HUES48 (cell line): Measurements from ENCODE around the gene GRK2.

Source experiments
- H3K27ac ChIP-seq: one replicate; pipeline ENCODE4 v1.7.0; 2013; ENCODE audit warnings: low read depth, low read length, inconsistent platforms
- H3K27me3 ChIP-seq: 2 replicates; pipeline ENCODE4 v1.6.1; 2013; ENCODE audit warnings: mild to moderate bottlenecking, low read length; ENCODE audit not compliant: control insufficient read depth, insufficient read depth
- H3K36me3 ChIP-seq: 2 replicates; pipeline ENCODE4 v1.6.1; 2013; ENCODE audit warnings: low read length; ENCODE audit not compliant: control insufficient read depth, insufficient read depth
- H3K4me1 ChIP-seq: 2 replicates; pipeline ENCODE4 v1.6.1; 2013; ENCODE audit warnings: mild to moderate bottlenecking, low read length; ENCODE audit not compliant: control insufficient read depth, insufficient read depth
- H3K4me3 ChIP-seq: 2 replicates; pipeline ENCODE4 v1.5.1; 2013; ENCODE audit warnings: mild to moderate bottlenecking, low read depth, low read length
- H3K9ac ChIP-seq: 2 replicates; pipeline ENCODE4 v1.6.1; 2013; ENCODE audit warnings: mild to moderate bottlenecking, low read depth, low read length, moderate library complexity
- H3K9me3 ChIP-seq: 2 replicates; pipeline ENCODE4 v1.6.1; 2013; ENCODE audit warnings: low read length; ENCODE audit not compliant: control insufficient read depth, insufficient read depth

GRK2 gene

DNA sequence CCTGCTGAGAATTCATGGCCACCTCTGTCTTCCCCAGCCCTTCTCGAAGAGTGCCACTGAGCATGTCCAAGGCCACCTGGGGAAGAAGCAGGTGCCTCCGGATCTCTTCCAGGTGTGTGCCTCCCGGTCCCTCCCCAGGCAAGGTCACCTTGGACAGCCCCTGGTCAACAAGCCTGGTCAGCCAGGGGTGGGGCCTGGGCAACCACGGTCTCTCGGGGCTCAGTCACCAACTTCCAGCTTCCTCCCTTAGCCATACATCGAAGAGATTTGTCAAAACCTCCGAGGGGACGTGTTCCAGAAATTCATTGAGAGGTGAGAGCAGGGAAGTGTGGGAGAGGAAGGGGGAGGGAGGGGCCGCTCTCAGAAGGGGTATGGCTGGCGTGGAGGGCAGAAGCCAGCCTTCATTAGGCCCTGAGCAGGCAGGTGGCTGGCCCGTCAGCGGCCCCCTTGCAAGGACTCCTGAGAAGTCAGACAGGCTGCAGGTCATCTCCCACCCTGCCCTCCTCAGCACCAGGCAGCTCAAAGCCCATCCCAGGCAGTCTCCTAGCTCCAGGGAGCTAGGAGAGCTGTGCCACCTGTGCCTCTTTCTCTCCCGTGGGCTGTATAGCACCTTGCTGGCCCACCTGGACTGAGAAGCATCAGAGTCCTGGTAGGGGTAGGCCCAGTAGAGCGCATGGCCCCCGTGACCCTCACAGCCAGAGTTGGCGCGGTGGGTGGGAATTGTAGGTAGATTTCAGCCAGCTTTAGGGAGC is 13.5 kb downstream of the GRK2 start:
- no peaks in the 10 kb centered on the region for H3K27me3 ChIP-seq
- H3K4me3 ChIP-seq: no peak overlapping the region
- H3K36me3 ChIP-seq: peaks cover 56% of the 10 kb centered on the region
- no peak overlapping the region for H3K9ac ChIP-seq
- no peaks in the 10 kb centered on the region for H3K9me3 ChIP-seq
- peaks cover 12% of the 10 kb centered on the region for H3K4me1 ChIP-seq
- H3K27ac ChIP-seq: no peak overlapping the region

DNA sequence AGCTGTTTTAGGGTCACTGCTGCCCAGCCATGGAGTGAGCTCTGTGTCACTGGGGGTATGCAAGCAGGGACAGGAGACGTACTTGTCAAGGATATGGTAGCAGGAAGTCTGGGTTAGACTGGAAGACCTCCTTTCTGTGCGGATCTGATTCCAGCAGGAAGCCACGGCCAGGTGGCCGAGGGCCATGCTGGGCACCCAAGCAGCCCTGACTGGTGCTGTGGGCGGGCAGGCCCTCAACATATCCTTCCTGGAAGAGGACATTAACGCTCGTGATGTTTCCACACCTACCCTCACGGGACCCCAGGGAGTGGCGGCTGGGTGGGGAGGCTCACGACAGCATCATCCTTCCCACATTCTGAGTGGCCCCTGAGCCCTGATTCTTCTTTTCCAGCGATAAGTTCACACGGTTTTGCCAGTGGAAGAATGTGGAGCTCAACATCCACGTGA is 14.1 kb downstream of the GRK2 start:
- H3K4me1 ChIP-seq: peaks cover 12% of the 10 kb centered on the region
- H3K9me3 ChIP-seq: no peaks in the 10 kb centered on the region
- no peak overlapping the region for H3K27ac ChIP-seq
- H3K36me3 ChIP-seq: peaks cover 61% of the 10 kb centered on the region
- no peak overlapping the region for H3K4me3 ChIP-seq
- H3K27me3 ChIP-seq: no peaks in the 10 kb centered on the region
- H3K9ac ChIP-seq: no peak overlapping the region

DNA sequence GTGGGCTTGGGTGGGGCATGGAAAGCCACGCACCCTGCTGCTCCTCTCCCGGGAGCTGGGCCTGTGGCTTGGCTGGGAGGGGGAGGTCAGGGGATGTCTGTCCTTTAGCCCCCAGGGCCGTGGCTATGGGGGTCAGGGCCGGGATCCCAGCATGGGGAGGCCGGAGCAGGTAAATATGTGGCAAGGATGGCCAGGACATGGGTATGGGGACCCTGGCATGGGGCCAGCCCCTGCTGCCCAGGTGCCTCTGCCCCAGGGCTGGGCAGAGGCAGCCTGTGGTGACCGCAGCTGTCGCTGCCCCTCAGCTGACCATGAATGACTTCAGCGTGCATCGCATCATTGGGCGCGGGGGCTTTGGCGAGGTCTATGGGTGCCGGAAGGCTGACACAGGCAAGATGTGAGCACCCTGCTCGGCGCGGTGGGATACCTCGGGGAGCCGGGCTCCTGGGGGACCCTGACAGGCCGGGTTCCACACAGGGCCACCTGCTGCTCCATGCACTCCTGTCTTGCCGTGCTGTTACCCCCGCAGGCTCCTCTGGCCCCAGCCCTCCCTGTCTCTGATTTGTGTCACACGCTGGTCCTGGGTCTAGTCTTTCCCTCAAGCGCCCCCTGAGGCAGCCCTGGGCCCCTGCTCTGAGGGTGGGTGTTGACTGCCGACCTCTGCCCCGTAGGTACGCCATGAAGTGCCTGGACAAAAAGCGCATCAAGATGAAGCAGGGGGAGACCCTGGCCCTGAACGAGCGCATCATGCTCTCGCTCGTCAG is 14.7 kb downstream of the GRK2 start:
- Histone ChIP-seq H3K4me1 (peaks cover 12% of the 10 kb centered on the region), H3K27ac (no peak overlapping the region), H3K9ac (no peak overlapping the region), H3K9me3 (no peaks in the 10 kb centered on the region), H3K4me3 (no peak overlapping the region), H3K27me3 (no peaks in the 10 kb centered on the region), H3K36me3 (peaks cover 67% of the 10 kb centered on the region)

DNA sequence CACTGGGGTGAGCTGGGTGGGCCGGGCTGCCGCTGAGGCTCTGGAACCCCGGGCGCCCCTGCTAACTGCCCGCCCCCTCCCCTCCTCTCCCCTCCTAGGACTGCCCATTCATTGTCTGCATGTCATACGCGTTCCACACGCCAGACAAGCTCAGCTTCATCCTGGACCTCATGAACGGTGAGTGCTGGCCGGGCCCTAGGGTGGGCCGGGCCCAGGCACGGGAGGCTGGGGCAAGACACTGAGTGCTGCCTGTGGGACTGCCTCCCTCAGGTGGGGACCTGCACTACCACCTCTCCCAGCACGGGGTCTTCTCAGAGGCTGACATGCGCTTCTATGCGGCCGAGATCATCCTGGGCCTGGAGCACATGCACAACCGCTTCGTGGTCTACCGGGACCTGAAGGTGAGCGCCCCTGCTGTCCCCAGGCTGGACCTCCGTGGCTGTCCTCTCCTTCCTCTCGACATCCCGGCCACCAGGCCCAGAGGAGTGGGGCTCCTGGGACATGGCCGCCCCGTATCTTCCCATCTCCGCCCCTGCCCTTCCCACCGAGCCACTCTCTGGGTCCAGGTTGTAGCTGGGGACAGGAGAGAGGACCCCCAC is 15.4 kb downstream of the GRK2 start:
- no peak overlapping the region for H3K9ac ChIP-seq
- peaks cover 10% of the 10 kb centered on the region for H3K4me1 ChIP-seq
- peaks cover 71% of the 10 kb centered on the region for H3K36me3 ChIP-seq
- no peak overlapping the region for H3K4me3 ChIP-seq
- H3K27ac ChIP-seq: no peak overlapping the region
- no peaks in the 10 kb centered on the region for H3K27me3 ChIP-seq
- no peaks in the 10 kb centered on the region for H3K9me3 ChIP-seq

DNA sequence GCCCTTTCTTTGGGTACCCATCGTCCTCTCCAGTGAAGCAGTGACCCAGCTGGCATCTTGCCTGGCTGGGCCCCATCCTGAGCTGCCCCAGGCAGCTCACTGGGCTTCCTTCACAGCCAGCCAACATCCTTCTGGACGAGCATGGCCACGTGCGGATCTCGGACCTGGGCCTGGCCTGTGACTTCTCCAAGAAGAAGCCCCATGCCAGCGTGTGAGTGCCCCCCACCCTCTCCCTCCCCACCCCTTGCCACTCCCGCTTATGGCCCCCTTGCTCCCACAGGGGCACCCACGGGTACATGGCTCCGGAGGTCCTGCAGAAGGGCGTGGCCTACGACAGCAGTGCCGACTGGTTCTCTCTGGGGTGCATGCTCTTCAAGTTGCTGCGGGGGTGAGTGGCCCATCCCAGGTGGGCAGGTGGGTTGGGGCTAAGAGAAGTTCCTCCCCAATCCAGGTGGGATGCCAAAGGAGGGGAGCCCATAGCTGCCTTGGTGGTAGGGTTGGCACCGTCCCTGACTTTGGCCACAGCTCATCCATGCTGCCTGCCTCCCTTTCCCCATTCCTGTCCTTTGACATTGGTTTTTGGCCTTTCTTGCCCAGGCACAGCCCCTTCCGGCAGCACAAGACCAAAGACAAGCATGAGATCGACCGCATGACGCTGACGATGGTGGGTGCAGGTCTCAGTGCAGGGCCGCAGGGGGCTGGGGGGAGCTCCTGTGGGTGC is 16.0 kb downstream of the GRK2 start:
- H3K9ac ChIP-seq: no peak overlapping the region
- H3K36me3 ChIP-seq: peaks cover 75% of the 10 kb centered on the region
- no peak overlapping the region for H3K4me3 ChIP-seq
- no peaks in the 10 kb centered on the region for H3K27me3 ChIP-seq
- H3K4me1 ChIP-seq: peaks cover 4% of the 10 kb centered on the region
- H3K27ac ChIP-seq: no peak overlapping the region
- no peaks in the 10 kb centered on the region for H3K9me3 ChIP-seq

DNA sequence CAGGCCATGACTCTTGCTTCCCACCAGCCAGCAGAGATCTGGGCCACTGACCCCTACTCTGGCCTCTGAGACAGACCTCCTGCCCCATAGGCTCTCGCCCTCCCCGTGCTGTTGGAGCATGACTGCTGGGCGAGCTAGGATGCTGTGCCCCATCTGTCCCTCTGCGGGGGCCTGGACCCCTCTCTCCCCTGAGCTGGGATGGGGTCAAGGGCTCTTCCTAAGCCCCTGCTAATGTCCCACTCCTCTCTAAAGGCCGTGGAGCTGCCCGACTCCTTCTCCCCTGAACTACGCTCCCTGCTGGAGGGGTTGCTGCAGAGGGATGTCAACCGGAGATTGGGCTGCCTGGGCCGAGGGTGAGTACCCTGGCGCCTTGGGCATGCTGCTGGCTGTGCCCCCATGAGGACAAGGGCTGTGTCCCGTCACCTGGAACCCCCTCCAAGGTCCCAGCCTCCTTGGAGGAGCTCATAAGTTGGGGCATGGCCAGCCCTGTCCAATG is 16.7 kb downstream of the GRK2 start:
- H3K4me3 ChIP-seq: no peak overlapping the region
- H3K27ac ChIP-seq: no peak overlapping the region
- H3K4me1 ChIP-seq: peaks cover 4% of the 10 kb centered on the region
- H3K27me3 ChIP-seq: no peaks in the 10 kb centered on the region
- H3K36me3 ChIP-seq: peaks cover 75% of the 10 kb centered on the region
- H3K9ac ChIP-seq: no peak overlapping the region
- H3K9me3 ChIP-seq: no peaks in the 10 kb centered on the region

DNA sequence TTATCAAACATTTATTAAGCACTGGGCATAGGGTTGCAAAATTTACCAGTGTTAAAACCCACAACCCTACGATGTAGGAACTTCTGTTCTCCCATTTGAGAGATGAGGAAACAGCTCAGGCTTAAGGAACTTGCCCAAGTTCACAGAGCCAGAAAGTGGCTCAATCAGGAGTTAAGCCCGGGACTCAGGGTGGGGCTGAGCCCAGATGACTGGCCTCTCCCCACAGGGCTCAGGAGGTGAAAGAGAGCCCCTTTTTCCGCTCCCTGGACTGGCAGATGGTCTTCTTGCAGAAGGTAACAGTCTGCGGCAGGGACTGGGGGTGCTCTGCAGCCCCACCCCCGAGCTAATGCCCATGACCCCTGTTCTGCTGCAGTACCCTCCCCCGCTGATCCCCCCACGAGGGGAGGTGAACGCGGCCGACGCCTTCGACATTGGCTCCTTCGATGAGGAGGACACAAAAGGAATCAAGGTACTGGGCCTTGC is 17.2 kb downstream of the GRK2 start:
- Histone ChIP-seq H3K27ac (no peak overlapping the region), H3K9me3 (no peaks in the 10 kb centered on the region), H3K4me3 (no peak overlapping the region), H3K36me3 (peaks cover 75% of the 10 kb centered on the region), H3K4me1 (peaks cover 8% of the 10 kb centered on the region), H3K27me3 (no peaks in the 10 kb centered on the region), H3K9ac (no peak overlapping the region)

DNA sequence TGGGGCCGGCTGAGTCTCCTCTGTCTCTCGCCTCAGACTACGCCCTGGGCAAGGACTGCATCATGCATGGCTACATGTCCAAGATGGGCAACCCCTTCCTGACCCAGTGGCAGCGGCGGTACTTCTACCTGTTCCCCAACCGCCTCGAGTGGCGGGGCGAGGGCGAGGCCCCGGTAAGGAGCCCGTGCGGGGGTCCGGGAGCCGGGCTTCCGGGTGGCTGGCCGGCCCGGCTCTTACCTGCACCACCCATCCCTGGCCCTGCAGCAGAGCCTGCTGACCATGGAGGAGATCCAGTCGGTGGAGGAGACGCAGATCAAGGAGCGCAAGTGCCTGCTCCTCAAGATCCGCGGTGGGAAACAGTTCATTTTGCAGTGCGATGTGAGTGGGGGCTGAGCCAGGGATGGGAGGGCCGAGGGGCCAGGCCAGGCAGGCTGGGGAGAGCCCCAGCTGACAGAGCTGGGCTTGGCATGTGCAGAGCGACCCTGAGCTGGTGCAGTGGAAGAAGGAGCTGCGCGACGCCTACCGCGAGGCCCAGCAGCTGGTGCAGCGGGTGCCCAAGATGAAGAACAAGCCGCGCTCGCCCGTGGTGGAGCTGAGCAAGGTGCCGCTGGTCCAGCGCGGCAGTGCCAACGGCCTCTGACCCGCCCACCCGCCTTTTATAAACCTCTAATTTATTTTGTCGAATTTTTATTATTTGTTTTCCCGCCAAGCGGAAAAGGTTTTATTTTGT is 18.7 kb downstream of the GRK2 start:
- no peaks in the 10 kb centered on the region for H3K9me3 ChIP-seq
- peaks cover 12% of the 10 kb centered on the region for H3K4me1 ChIP-seq
- no peak overlapping the region for H3K9ac ChIP-seq
- no peak overlapping the region for H3K4me3 ChIP-seq
- H3K36me3 ChIP-seq: peaks cover 62% of the 10 kb centered on the region
- no peaks in the 10 kb centered on the region for H3K27me3 ChIP-seq
- no peak overlapping the region for H3K27ac ChIP-seq

DNA sequence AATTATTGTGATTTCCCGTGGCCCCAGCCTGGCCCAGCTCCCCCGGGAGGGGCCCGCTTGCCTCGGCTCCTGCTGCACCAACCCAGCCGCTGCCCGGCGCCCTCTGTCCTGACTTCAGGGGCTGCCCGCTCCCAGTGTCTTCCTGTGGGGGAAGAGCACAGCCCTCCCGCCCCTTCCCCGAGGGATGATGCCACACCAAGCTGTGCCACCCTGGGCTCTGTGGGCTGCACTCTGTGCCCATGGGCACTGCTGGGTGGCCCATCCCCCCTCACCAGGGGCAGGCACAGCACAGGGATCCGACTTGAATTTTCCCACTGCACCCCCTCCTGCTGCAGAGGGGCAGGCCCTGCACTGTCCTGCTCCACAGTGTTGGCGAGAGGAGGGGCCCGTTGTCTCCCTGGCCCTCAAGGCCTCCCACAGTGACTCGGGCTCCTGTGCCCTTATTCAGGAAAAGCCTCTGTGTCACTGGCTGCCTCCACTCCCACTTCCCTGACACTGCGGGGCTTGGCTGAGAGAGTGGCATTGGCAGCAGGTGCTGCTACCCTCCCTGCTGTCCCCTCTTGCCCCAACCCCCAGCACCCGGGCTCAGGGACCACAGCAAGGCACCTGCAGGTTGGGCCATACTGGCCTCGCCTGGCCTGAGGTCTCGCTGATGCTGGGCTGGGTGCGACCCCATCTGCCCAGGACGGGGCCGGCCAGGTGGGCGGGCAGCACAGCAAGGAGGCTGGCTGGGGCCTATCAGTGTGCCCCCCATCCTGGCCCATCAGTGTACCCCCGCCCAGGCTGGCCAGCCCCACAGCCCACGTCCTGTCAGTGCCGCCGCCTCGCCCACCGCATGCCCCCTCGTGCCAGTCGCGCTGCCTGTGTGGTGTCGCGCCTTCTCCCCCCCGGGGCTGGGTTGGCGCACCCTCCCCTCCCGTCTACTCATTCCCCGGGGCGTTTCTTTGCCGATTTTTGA is 19.5 kb downstream of the GRK2 start:
- H3K4me3 ChIP-seq: no peak overlapping the region
- peaks cover 12% of the 10 kb centered on the region for H3K4me1 ChIP-seq
- no peak overlapping the region for H3K9ac ChIP-seq
- no peaks in the 10 kb centered on the region for H3K9me3 ChIP-seq
- no peak overlapping the region for H3K27ac ChIP-seq
- H3K27me3 ChIP-seq: no peaks in the 10 kb centered on the region
- peaks cover 54% of the 10 kb centered on the region for H3K36me3 ChIP-seq
